ENCODE measurements around the gene NXPE3. TPM values are rescaled to one million over a fixed set of nuclear protein-coding genes. Genes with fewer than 3 reads are reported as not detected.

NXPE3 gene
- total RNA-seq, 1 experiment from 2014 or later: 5.3 TPM

GRCh38 chr3:101829874-101830273 lies 50.9 kb downstream of the NXPE3 start:
- Mint-ChIP-seq H3K4me3 (ENCODE audit: unreplicated experiment) (no peak overlapping the region), H3K4me1 (ENCODE audit: low read depth, unreplicated experiment) (no peaks in the 10 kb centered on the region), H3K36me3 (ENCODE audit: insufficient read depth, unreplicated experiment) (no peaks in the 10 kb centered on the region), H3K27me3 (ENCODE audit: insufficient read depth, unreplicated experiment) (no peaks in the 10 kb centered on the region), H3K27ac (ENCODE audit: unreplicated experiment) (no peak overlapping the region), H3K9me3 (ENCODE audit: unreplicated experiment) (no peaks in the 10 kb centered on the region)
- Histone ChIP-seq H3K36me3 (ENCODE audit: control insufficient read depth, insufficient read depth, low read length) (no peaks in the 10 kb centered on the region), H3K27me3 (replicated peaks; ENCODE audit: control insufficient read depth, insufficient read depth, low read length) (no peaks in the 10 kb centered on the region), H3K4me3 (ENCODE audit: low read depth, low read length) (no peak overlapping the region), H3K4me1 (peaks cover 5% of the 10 kb centered on the region; the same call in 1 of the 2 replicates), H3K9me3 (no peaks in the 10 kb centered on the region)
- no peak for TF ChIP-seq CTCF (IDR thresholded peaks at IDR 0.05; ENCODE audit: insufficient read depth in 1 of 2, low read depth in 1 of 2, low read length in 1 of 2, severe bottlenecking in 1 of 2, unreplicated experiment in 1 of 2)
- intact Hi-C loops (cut with micrococcal nuclease; ENCODE audit: unreplicated experiment): no loop called here
- BruUV-seq (replicated peaks): no TSS peak
- ChIA-PET POLR2A (no interaction called here), CTCF (no interaction called here)
- DNase-seq: no peak

GRCh38 chr3:101833446-101833974 lies 54.5 kb downstream of the NXPE3 start:
- Mint-ChIP-seq H3K9me3 (ENCODE audit: unreplicated experiment) (no peaks in the 10 kb centered on the region), H3K27me3 (ENCODE audit: insufficient read depth, unreplicated experiment) (no peaks in the 10 kb centered on the region), H3K36me3 (ENCODE audit: insufficient read depth, unreplicated experiment) (no peaks in the 10 kb centered on the region), H3K4me3 (ENCODE audit: unreplicated experiment) (no peak overlapping the region), H3K4me1 (ENCODE audit: low read depth, unreplicated experiment) (no peaks in the 10 kb centered on the region), H3K27ac (ENCODE audit: unreplicated experiment) (no peak overlapping the region)
- Histone ChIP-seq H3K9me3 (no peaks in the 10 kb centered on the region), H3K4me1 (no peaks in the 10 kb centered on the region), H3K36me3 (ENCODE audit: control insufficient read depth, insufficient read depth, low read length) (no peaks in the 10 kb centered on the region), H3K27me3 (replicated peaks; ENCODE audit: control insufficient read depth, insufficient read depth, low read length) (no peaks in the 10 kb centered on the region), H3K4me3 (ENCODE audit: low read depth, low read length) (no peak overlapping the region)
- no TSS peak for BruUV-seq (replicated peaks)
- ChIA-PET POLR2A (no interaction called here), CTCF (no interaction called here)
- no peak for TF ChIP-seq CTCF (IDR thresholded peaks at IDR 0.05; ENCODE audit: insufficient read depth in 1 of 2, low read depth in 1 of 2, low read length in 1 of 2, severe bottlenecking in 1 of 2, unreplicated experiment in 1 of 2)
- intact Hi-C loops (cut with micrococcal nuclease; ENCODE audit: unreplicated experiment): no loop called here
- DNase-seq: no peak

- intact Hi-C loops (cut with micrococcal nuclease; ENCODE audit: unreplicated experiment): no loop called here
- no peaks in the 10 kb centered on the region for H3K27me3 ChIP-seq (replicated peaks; ENCODE audit: control insufficient read depth, insufficient read depth, low read length)
- Mint-ChIP-seq H3K27me3 (ENCODE audit: insufficient read depth, unreplicated experiment) (no peaks in the 10 kb centered on the region), H3K9me3 (ENCODE audit: unreplicated experiment) (no peaks in the 10 kb centered on the region), H3K4me1 (ENCODE audit: low read depth, unreplicated experiment) (no peaks in the 10 kb centered on the region), H3K36me3 (ENCODE audit: insufficient read depth, unreplicated experiment) (no peaks in the 10 kb centered on the region), H3K4me3 (ENCODE audit: unreplicated experiment) (no peak overlapping the region), H3K27ac (ENCODE audit: unreplicated experiment) (no peak overlapping the region)
- H3K9me3 ChIP-seq: no peaks in the 10 kb centered on the region
- H3K4me3 ChIP-seq (ENCODE audit: low read depth, low read length): no peak overlapping the region
- no peak for DNase-seq
- POLR2A ChIA-PET: no interaction called here
- CTCF ChIA-PET: no interaction called here
- no peaks in the 10 kb centered on the region for H3K4me1 ChIP-seq
- no peak for TF ChIP-seq CTCF (IDR thresholded peaks at IDR 0.05; ENCODE audit: insufficient read depth in 1 of 2, low read depth in 1 of 2, low read length in 1 of 2, severe bottlenecking in 1 of 2, unreplicated experiment in 1 of 2)
- no peaks in the 10 kb centered on the region for H3K36me3 ChIP-seq (ENCODE audit: control insufficient read depth, insufficient read depth, low read length)
- no TSS peak for BruUV-seq (replicated peaks)
Observed at GRCh38 chr3:101835676-101836075, 56.7 kb downstream of the NXPE3 start.
